ENCODE results near the gene PDK2.

DNA sequence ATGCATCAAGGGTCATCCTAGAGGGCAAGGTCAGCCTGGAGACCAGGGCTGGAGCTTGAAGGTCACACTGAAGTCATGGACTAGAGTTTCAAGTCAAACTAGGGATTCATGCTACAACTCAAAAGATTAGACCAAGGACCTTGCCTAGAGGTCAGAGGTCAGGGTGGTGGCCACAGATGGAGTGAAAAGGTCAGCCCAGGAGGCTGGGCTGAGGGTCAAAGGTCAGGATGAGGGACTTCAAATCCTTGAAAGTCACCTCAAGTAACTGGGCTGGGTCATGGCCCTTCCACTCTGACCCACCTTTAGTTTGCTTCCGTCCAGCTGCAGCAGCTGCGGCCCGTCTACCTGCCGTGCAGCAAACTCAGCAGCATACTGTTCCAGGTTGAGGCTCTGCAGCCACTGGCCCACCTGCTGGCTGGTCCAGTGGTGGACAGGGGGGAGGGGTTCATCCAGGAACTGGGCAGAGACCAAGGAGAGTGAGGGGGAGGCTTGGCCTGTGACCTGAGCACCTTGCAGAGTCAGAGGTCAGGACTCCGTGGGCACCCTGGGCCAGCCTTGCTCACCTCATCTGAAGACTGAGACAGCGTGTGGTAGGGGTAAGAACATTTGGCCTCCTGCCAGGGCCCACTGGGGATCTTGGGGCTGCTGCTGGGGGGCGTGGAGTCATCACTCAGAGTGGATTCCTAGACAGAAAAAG, 18.6 kb downstream of the PDK2 start:
- TF ChIP-seq, protein P1, sequence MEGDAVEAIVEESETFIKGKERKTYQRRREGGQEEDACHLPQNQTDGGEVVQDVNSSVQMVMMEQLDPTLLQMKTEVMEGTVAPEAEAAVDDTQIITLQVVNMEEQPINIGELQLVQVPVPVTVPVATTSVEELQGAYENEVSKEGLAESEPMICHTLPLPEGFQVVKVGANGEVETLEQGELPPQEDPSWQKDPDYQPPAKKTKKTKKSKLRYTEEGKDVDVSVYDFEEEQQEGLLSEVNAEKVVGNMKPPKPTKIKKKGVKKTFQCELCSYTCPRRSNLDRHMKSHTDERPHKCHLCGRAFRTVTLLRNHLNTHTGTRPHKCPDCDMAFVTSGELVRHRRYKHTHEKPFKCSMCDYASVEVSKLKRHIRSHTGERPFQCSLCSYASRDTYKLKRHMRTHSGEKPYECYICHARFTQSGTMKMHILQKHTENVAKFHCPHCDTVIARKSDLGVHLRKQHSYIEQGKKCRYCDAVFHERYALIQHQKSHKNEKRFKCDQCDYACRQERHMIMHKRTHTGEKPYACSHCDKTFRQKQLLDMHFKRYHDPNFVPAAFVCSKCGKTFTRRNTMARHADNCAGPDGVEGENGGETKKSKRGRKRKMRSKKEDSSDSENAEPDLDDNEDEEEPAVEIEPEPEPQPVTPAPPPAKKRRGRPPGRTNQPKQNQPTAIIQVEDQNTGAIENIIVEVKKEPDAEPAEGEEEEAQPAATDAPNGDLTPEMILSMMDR (IDR thresholded peaks at IDR 0.05): no peak
- TF ChIP-seq POLR2A (IDR thresholded peaks at IDR 0.05) (no peak), POLR2AphosphoS5 (IDR thresholded peaks at IDR 0.05) (no peak)
